ENCODE measurements around the gene DGCR8.
"Not testable (repeated sequence)": the region's sequence is repeated elsewhere in the genome, so short reads cannot be mapped to it uniquely, and the experiment has no call there.

DNA sequence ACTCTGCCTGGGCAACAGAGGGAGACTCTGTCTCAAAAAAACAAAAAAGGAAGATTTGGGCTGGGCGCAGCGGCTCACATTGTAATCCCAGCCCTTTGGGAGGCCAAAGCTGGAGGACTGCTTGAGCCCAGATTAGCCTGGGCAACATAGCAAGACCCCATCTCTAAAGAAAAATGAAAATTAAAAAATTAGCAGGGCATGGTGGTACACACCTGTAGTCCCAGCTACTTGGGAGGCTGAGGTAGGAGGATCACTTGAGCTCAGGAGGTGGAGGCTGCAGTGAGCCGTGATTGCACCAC, 12.7 kb upstream of the DGCR8 start:
- not testable (repeated sequence) for TF ChIP-seq EZH2phosphoT487 (IDR thresholded peaks at IDR 0.05; ENCODE audit: borderline replicate concordance, low read length)
- TF ChIP-seq, protein P1, sequence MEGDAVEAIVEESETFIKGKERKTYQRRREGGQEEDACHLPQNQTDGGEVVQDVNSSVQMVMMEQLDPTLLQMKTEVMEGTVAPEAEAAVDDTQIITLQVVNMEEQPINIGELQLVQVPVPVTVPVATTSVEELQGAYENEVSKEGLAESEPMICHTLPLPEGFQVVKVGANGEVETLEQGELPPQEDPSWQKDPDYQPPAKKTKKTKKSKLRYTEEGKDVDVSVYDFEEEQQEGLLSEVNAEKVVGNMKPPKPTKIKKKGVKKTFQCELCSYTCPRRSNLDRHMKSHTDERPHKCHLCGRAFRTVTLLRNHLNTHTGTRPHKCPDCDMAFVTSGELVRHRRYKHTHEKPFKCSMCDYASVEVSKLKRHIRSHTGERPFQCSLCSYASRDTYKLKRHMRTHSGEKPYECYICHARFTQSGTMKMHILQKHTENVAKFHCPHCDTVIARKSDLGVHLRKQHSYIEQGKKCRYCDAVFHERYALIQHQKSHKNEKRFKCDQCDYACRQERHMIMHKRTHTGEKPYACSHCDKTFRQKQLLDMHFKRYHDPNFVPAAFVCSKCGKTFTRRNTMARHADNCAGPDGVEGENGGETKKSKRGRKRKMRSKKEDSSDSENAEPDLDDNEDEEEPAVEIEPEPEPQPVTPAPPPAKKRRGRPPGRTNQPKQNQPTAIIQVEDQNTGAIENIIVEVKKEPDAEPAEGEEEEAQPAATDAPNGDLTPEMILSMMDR (IDR thresholded peaks at IDR 0.05; ENCODE audit: low read depth, low read length, poor library complexity, severe bottlenecking), result not testable (repeated sequence)

All from DOHH2 (cell line).